Measurements from ENCODE around the gene PLOD2. TPM values are rescaled to one million over a fixed set of nuclear protein-coding genes. Genes with fewer than 3 reads are reported as not detected.

The PLOD2 gene
- total RNA-seq, 2 donors from 2014 or later = 66.7 to 245 TPM

DNA sequence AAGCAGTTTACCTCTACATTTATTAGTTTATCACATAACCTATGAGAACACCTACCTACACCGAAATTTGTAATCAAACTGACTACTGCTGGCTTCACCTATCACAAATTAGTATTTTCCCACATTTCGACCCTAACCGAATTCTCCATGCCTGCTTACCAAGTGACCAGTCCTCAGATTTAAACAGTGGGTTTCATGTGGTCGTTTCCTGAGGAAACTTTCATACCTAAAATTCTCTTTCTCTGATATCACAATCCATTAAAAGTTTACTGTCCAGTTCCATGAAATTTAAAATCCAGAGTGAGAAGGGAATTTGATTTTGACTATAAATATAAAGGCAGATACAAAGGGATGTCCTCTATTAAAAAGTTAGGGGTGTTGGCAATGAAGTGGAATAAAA, 1.9 kb downstream of the PLOD2 start:
- peak overlapping the region in 1 of 2 donors; percentile 16 for H3K9ac ChIP-seq (ENCODE audit: low read depth in 2 of 2, low read length in 2 of 2)
- H3K36me3 ChIP-seq = no peaks in the 10 kb centered on the region
- H3K9me3 ChIP-seq = no peaks in the 10 kb centered on the region
- intact Hi-C loops (cut with DNase I) = no loop called here
- H3K4me3 ChIP-seq = peak overlapping the region; percentile 3
- no peaks in the 10 kb centered on the region for H3K4me1 ChIP-seq
- peak overlapping the region; percentile 94 for H3K27ac ChIP-seq
- no peak for TF ChIP-seq CTCF (IDR thresholded peaks at IDR 0.05)
- no peaks in the 10 kb centered on the region for H3K27me3 ChIP-seq
- DNase-seq = no peak

DNA sequence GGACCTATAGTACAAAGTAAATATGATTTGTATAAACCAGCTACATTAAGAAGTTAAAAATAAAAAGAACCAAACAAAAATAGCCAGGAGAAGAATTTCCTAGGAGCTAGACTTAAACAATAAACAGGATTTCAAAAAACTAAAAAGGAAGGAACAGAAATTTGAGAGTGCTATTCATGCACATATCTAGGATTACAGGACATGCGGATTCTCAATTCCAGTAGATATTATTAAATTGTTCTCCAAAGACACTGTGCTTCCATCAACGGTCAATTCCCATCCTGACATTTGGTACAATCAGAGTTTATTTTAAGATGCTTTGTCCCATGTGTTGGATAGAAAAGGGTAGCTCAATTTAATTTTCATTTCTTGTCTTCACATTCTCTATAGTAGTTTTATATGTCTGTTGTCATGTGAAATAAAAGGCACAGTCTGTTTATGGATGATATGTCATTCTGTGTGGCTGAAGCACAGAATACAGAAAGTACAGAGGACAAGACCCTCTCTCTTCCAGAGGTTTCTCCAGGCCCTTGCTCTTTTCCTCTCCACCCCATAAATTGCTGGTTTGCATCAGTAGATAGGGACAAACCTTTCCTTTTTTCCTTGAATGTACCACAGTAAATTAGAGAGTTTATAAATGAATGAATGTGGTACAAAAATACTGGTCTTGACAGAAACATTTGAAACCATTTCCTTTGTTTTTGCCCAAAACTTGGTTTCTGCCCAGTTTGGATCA, 3.5 kb downstream of the PLOD2 start:
- no peak for TF ChIP-seq CTCF (IDR thresholded peaks at IDR 0.05)
- Histone ChIP-seq H3K27ac (peak overlapping the region; percentile 58), H3K36me3 (no peaks in the 10 kb centered on the region), H3K4me3 (no peak overlapping the region), H3K4me1 (no peaks in the 10 kb centered on the region), H3K9me3 (no peaks in the 10 kb centered on the region), H3K9ac (ENCODE audit: low read depth in 2 of 2, low read length in 2 of 2) (peak overlapping the region in 1 of 2 donors; percentile 13), H3K27me3 (no peaks in the 10 kb centered on the region)
- DNase-seq = no peak
- intact Hi-C loops (cut with DNase I) = no loop called here

DNA sequence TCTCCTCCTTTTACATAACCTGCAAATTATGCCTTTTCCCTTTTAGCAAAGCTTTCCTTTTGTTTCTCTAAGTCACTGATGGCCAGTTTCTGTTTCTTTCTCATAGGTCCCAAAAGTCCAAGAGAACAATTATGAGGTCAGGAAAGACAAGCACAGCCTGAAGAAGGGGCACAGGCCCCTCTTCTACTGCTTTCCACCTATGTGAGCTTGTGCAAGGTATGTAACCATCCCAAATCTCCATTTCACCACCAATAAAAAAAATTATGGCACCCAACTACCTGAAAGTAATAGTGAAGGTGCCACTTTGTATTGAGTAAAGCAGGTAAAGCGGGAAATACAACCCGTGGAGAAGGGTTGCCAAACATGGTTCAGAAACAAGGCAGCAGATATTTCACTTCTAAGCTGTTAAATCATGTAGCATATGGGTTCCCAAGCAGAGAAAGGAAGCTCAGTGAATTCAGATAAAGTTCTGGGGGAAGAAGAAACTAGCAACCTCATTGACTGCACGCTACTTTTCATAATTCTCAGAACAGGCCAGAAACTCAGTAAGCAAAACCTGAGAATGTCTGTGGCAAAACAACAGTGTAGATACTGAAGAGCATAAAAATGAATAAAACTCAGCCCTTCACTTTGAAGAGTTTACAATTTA, 4.2 kb downstream of the PLOD2 start:
- H3K9ac ChIP-seq (ENCODE audit: low read depth in 2 of 2, low read length in 2 of 2) = peak overlapping the region; percentile 12 to 13
- no peaks in the 10 kb centered on the region for H3K27me3 ChIP-seq
- no peak for TF ChIP-seq CTCF (IDR thresholded peaks at IDR 0.05)
- no peaks in the 10 kb centered on the region for H3K36me3 ChIP-seq
- no peak overlapping the region for H3K4me3 ChIP-seq
- intact Hi-C loops (cut with DNase I) = no loop called here
- H3K4me1 ChIP-seq = no peaks in the 10 kb centered on the region
- H3K27ac ChIP-seq = peak overlapping the region; percentile 58
- no peaks in the 10 kb centered on the region for H3K9me3 ChIP-seq
- DNase-seq = no peak

DNA sequence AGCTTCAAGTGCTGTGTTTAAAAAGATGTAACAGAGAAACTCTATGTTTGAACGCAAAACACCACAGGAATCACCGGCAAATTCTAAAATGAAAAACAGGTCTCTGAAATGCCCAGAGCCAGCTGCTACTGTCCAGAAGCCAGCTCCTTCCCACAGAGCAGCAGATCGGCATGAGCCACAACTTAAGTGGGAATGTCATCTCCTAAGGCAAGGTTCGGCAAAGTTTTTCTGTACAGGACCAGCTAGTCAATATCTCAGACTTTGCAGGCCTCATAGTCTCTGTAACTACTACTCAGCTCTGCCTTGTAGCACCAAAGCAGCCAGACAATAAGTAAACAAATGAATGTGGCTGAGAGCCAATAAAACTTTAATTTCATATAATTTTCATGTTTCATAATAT, 4.9 kb downstream of the PLOD2 start:
- Histone ChIP-seq H3K4me1 (no peaks in the 10 kb centered on the region), H3K9me3 (no peaks in the 10 kb centered on the region), H3K9ac (ENCODE audit: low read depth in 2 of 2, low read length in 2 of 2) (peak overlapping the region in 1 of 2 donors; percentile 51), H3K27ac (peak overlapping the region; percentile 58), H3K36me3 (no peaks in the 10 kb centered on the region), H3K27me3 (no peaks in the 10 kb centered on the region), H3K4me3 (no peak overlapping the region)
- no peak for TF ChIP-seq CTCF (IDR thresholded peaks at IDR 0.05)
- no peak for DNase-seq
- intact Hi-C loops (cut with DNase I) = no loop called here

GRCh38 chr3:146154995-146155394, 6.0 kb downstream of the PLOD2 start:
- Histone ChIP-seq H3K27ac (no peak overlapping the region), H3K9me3 (no peaks in the 10 kb centered on the region), H3K4me1 (no peaks in the 10 kb centered on the region), H3K36me3 (no peaks in the 10 kb centered on the region), H3K9ac (ENCODE audit: low read depth in 2 of 2, low read length in 2 of 2) (no peak overlapping the region), H3K4me3 (no peak overlapping the region), H3K27me3 (no peaks in the 10 kb centered on the region)
- TF ChIP-seq CTCF (IDR thresholded peaks at IDR 0.05) = no peak
- DNase-seq = no peak
- intact Hi-C loops (cut with DNase I) = no loop called here

All from colonic mucosa (tissue), 4 donors.